Neuron (in vitro differentiated cells): ENCODE data around the gene CLIP4.

ENCODE experiments used
- H2AFZ ChIP-seq: one replicate; pipeline ENCODE4 v1.6.1; 2013; ENCODE audit warnings: low read depth, mild to moderate bottlenecking, inconsistent platforms, low read length, moderate library complexity
- H3K27me3 ChIP-seq: one replicate; pipeline ENCODE4 v1.6.1; 2013; ENCODE audit warnings: low read length; ENCODE audit not compliant: insufficient read depth
- H3K36me3 ChIP-seq: one replicate; pipeline ENCODE4 v1.6.1; 2013; ENCODE audit warnings: low read length; ENCODE audit not compliant: insufficient read depth
- H3K4me1 ChIP-seq: one replicate; pipeline ENCODE4 v1.6.1; 2013; ENCODE audit warnings: low read length; ENCODE audit not compliant: insufficient read depth
- H3K4me3 ChIP-seq: 2 replicates; pipeline ENCODE4 v1.5.1; 2013; ENCODE audit warnings: mild to moderate bottlenecking, low read length, moderate library complexity
- H3K9me3 ChIP-seq: one replicate; pipeline ENCODE4 v1.6.1; 2013; ENCODE audit warnings: low read length

Gene CLIP4

DNA sequence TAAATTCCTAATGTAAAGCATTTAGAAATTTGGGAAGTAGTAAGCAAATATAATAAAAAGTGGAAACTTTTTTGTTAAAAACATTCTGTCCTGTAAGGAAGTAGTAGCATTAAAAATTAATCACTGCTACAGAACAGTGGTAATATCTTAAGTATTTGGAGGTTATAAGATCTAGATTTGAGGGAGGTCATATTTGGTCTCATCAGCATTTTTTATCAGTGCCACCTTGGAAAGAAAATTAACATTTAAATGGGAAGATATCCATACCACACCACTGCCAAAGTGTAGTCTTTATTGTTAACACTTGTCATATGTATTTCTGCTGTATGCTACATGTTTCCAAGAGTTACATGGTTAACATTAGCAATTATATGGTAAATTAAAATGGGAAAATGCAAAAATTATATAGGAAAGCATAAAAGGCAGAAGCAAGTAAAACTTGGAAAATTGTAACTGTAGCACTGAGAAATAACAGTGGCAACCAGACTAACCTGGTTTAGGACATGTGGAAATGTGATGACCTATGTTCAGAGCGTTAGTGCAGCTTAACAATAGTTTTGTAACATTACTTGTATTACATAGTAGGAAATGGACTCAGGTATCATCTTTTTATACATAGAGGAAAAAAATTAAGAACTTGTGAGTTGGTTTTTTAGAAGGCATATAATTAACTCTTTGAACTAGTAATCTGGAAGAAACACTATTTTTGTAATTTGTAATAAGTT lies 47.2 kb downstream of the CLIP4 start:
- H3K27me3 ChIP-seq, result no peaks in the 10 kb centered on the region
- H3K4me3 ChIP-seq, result no peak overlapping the region
- H3K9me3 ChIP-seq, result no peaks in the 10 kb centered on the region
- H3K4me1 ChIP-seq, result no peaks in the 10 kb centered on the region
- H3K36me3 ChIP-seq, result peaks cover 2% of the 10 kb centered on the region
- no peak overlapping the region for H2AFZ ChIP-seq

GRCh38 chr2:29164091-29164846 lies 49.1 kb downstream of the CLIP4 start:
- no peaks in the 10 kb centered on the region for H3K9me3 ChIP-seq
- peaks cover 2% of the 10 kb centered on the region for H3K36me3 ChIP-seq
- H3K4me1 ChIP-seq, result no peaks in the 10 kb centered on the region
- H3K4me3 ChIP-seq, result no peak overlapping the region
- no peak overlapping the region for H2AFZ ChIP-seq
- H3K27me3 ChIP-seq, result no peaks in the 10 kb centered on the region

DNA sequence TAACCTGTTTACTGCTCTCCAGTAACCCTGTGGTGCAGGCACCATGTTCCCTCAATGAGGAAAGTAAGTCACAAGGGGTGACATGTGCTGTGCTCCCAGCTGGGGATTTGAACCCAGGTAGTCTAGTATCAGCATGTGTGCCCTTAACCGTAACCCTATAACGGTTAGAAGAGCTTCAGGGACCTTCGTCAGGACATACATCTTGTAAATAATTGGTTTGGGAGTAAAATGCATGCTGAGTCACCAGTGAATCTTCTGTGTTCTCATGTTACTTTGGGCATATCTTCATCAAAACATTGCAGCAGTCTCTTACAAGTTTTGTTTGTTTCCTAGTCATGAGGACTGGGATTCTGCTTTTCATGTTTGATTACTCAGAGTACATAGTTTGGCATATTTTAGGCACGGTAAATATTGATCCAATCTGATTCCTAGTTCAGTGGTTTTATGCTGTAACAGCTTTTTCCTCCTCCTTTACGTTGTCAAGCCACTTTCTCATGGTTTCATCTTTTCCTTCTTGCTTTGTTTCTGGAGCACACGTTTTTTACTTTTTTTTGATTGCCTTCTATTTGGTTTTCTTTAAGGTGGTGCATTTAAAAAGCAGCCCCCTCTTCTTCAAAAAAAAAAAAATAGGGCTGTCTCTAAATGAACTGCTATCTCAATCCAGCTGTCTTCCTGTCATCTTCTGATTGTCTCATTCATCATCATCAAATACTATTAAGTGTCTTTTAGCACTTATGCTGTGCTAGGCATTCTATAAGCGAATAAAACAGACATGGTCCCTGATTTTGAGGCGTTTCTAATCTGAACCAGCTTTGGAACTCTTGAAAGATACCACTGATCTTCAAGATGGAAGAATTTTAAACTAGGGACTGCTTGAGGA lies 50.4 kb downstream of the CLIP4 start:
- Histone ChIP-seq H3K4me3 (no peak overlapping the region), H2AFZ (no peak overlapping the region), H3K9me3 (no peaks in the 10 kb centered on the region), H3K36me3 (no peaks in the 10 kb centered on the region), H3K4me1 (no peaks in the 10 kb centered on the region), H3K27me3 (no peaks in the 10 kb centered on the region)

- Histone ChIP-seq H3K4me1 (no peaks in the 10 kb centered on the region), H2AFZ (no peak overlapping the region), H3K36me3 (no peaks in the 10 kb centered on the region), H3K27me3 (no peaks in the 10 kb centered on the region), H3K4me3 (no peak overlapping the region), H3K9me3 (no peaks in the 10 kb centered on the region)
Measured at GRCh38 chr2:29166242-29167039, 51.2 kb downstream of the CLIP4 start.

DNA sequence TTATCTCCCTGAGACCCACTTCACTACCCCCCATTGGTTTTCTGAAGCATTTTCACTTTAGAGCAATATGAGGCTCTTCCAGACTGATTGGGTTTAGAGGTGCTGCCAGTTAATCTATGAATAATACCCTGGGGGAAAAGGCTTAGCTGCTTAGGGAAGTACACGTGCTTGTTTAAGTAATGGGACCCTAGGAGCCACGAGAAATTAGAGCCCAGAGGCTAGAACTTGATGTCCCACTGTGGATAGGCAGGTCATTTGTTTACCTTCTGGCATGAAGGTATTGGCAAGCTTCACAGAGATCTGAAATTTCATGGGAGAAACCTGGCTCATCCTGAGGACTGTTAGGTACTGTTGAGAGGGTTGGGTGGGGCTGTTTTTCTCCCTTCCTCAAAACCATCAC lies 59.7 kb downstream of the CLIP4 start:
- Histone ChIP-seq H3K4me3 (no peak overlapping the region), H3K36me3 (no peaks in the 10 kb centered on the region), H3K9me3 (no peaks in the 10 kb centered on the region)

DNA sequence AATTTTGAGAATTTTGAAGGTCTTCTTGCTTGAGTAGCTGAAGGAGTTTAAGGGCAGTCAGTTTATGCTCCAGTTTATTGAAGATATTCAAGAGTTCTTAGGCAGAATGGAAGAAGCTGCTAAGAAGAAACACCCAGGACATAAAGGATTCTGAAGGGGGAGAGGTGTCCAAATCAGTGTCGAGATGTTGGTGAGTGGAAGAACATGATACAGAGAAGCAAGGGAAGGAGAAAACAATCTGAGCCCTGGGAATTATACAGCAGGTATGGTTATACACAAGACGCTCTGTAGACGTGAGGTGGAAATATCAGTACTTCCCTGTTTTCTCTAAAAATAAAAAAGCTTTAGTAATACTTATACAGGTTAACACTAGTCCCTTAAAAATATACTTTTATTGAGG lies 60.1 kb downstream of the CLIP4 start:
- Histone ChIP-seq H3K36me3 (no peaks in the 10 kb centered on the region), H3K9me3 (no peaks in the 10 kb centered on the region), H2AFZ (no peak overlapping the region), H3K4me3 (no peak overlapping the region), H3K4me1 (no peaks in the 10 kb centered on the region), H3K27me3 (no peaks in the 10 kb centered on the region)

More for the DNA sequence above, 59.7 kb downstream of the CLIP4 start:
- Histone ChIP-seq H3K4me1 (no peaks in the 10 kb centered on the region), H2AFZ (no peak overlapping the region), H3K27me3 (no peaks in the 10 kb centered on the region)

DNA sequence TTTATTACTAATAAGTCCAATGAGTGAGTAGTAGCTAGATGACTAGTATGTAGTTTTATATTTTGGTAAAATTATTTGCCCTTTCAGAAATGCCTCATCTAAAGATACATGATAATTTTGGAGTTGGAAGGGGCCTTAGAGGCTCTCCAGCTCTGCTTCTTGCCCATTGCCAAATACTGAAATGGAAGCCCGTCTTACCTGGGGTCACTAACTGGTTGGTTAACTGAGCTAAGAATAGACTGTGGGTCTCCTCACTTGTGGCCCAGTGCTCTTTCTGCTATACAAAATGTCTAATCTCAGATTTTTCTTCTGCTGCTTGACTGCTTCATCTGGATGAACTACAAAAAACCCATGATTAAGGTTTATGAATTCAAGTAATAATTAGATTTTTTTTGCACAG lies 67.1 kb downstream of the CLIP4 start:
- Histone ChIP-seq H3K4me3 (no peak overlapping the region), H3K4me1 (no peaks in the 10 kb centered on the region), H3K9me3 (peaks cover under 1% of the 10 kb centered on the region), H2AFZ (no peak overlapping the region), H3K27me3 (no peaks in the 10 kb centered on the region), H3K36me3 (no peaks in the 10 kb centered on the region)

- Histone ChIP-seq H2AFZ (no peak overlapping the region), H3K36me3 (no peaks in the 10 kb centered on the region), H3K4me1 (no peaks in the 10 kb centered on the region), H3K27me3 (no peaks in the 10 kb centered on the region), H3K9me3 (peaks cover 3% of the 10 kb centered on the region), H3K4me3 (no peak overlapping the region)
Measured at GRCh38 chr2:29182920-29183319, 67.7 kb downstream of the CLIP4 start.

- Histone ChIP-seq H2AFZ (no peak overlapping the region), H3K4me1 (no peaks in the 10 kb centered on the region), H3K4me3 (no peak overlapping the region), H3K9me3 (peaks cover 3% of the 10 kb centered on the region), H3K36me3 (no peaks in the 10 kb centered on the region), H3K27me3 (no peaks in the 10 kb centered on the region)
Measured at GRCh38 chr2:29184531-29184930, 69.3 kb downstream of the CLIP4 start.

- H3K27me3 ChIP-seq, result no peaks in the 10 kb centered on the region
- H3K36me3 ChIP-seq, result no peaks in the 10 kb centered on the region
- no peak overlapping the region for H3K4me3 ChIP-seq
- H3K4me1 ChIP-seq, result no peaks in the 10 kb centered on the region
- H3K9me3 ChIP-seq, result peaks cover 3% of the 10 kb centered on the region
- no peak overlapping the region for H2AFZ ChIP-seq
Measured at GRCh38 chr2:29186817-29187216, 71.6 kb downstream of the CLIP4 start.

DNA sequence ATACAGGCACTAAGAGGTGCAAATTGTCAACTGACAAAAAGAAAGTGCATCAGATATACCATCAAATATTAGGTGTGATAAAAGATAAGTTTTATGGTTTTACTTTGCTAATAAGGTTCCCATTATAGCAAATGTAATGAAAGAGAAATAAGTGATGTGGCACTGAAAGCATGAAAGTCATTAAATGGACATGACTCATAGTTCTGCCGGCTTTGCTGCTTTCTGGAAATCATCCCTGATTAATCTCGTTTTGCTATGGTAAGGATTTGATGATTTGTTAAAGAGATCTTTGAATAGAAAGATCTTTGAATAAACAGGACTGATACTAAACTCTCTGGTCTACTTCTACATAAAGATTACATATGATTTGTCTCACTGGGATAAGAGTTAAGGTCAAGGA lies 72.7 kb downstream of the CLIP4 start:
- Histone ChIP-seq H3K27me3 (no peaks in the 10 kb centered on the region), H3K4me3 (no peak overlapping the region), H3K4me1 (no peaks in the 10 kb centered on the region), H3K9me3 (peaks cover 3% of the 10 kb centered on the region), H3K36me3 (no peaks in the 10 kb centered on the region), H2AFZ (no peak overlapping the region)

DNA sequence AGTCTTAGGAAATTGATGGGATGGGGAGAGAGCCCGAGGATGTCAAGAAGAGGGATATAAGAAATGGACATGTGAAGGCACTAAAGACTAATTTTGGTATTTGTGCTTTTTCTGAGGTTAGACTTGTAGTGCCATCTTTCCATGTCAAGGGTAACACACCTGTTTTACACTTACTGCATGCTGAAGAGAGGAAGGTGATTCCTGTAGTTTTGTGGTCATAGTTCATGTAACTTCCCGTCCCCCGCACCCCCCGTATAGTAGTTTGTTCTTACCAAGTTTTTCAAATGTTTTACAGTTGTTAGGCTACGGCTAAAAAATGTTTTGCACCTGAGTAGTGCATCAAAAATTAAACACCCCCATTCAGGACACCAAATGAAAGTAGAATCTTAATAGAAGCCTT lies 73.8 kb downstream of the CLIP4 start:
- peaks cover 3% of the 10 kb centered on the region for H3K9me3 ChIP-seq
- no peaks in the 10 kb centered on the region for H3K36me3 ChIP-seq
- H2AFZ ChIP-seq, result no peak overlapping the region
- no peaks in the 10 kb centered on the region for H3K4me1 ChIP-seq
- H3K4me3 ChIP-seq, result no peak overlapping the region
- no peaks in the 10 kb centered on the region for H3K27me3 ChIP-seq
